GM15510 (cell line): ENCODE results near the gene SCG3.

Experiments used
- POLR2A ChIP-seq: IDR thresholded peaks from 3 replicates; pipeline ENCODE4 v1.6.1; 2011; ENCODE audit warnings: borderline replicate concordance; ENCODE audit not compliant: insufficient read length; ENCODE audit errors: extremely low read depth

The SCG3 gene

GRCh38 chr15:51758645-51759044, 77.3 kb downstream of the SCG3 start:
- no peak for TF ChIP-seq POLR2A

DNA sequence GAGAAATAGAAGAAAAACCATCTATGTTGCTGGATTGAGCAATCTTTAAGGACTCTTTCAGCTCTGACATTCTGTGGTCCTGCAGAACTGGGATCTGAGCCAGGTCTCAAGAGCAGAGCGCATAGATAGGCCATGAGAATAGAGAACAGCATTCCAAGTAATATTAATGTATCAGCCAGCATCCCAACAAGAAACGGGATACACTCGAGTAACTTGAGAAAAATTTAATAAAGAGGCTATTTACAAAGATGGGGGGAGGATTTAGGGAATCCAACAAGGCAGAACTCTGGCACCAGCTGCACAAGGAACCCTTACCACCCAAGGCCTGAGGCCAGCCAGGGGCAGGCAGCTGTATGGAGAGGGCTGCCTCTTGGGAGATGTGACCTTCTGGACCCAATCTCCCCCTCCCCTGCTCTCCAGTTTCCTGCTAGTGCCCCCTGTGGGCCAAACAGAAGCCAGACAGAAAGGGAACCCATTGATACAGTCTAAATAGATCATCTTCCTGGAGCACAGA, 78.3 kb downstream of the SCG3 start:
- TF ChIP-seq POLR2A: no peak

DNA sequence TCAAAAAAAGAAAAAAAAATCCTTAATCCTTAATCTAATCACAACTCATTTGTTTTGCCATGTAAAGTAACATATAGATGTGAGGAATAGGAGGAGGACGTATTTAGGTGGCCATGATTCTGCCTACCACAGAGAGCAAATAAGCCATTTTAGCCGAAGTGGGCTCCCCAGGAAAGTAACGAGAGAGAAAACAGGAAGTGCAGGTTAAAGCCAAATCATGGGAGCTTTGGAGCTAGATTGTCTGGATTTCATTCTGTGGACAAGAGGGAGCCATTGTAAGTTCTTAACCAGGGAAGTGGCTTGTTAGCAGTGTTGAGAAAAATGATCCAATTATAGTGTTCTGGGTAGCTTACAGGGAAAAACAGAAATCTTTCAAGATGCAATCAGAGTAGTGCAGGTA, 79.5 kb downstream of the SCG3 start:
- TF ChIP-seq POLR2A: no peak

- no peak for TF ChIP-seq POLR2A
These were observed 84.4 kb downstream of the SCG3 start for GRCh38 chr15:51765751-51766150.

- TF ChIP-seq POLR2A: no peak
These were observed 85.0 kb downstream of the SCG3 start for GRCh38 chr15:51766341-51766740.

GRCh38 chr15:51768018-51768417, 86.7 kb downstream of the SCG3 start:
- TF ChIP-seq POLR2A: no peak
